Endothelial cell of umbilical vein (primary cell): Measurements from ENCODE around the gene USP28. TPM values are rescaled to one million over a fixed set of nuclear protein-coding genes. Genes with fewer than 3 reads are reported as not detected.

ENCODE experiments used
- BruUV-seq: library from RNA; stranded (reverse); fragments of 400-500 nt; replicated peaks from 2 replicates; lab custom pipeline; 2021; lab: Mats Ljungman, UMichigan
- CTCF ChIA-PET: fragments of 300-600, 350-600 bp; sonication (Branson Sonifier 250); formaldehyde crosslinking; loops from one replicate; lab custom pipeline; 2021; ENCODE audit warnings: antibody characterized with exemption, inconsistent platforms; lab: Charles Lee
- POLR2A ChIA-PET: fragments of 300-600, 350-600 bp; sonication (Branson Sonifier 250); formaldehyde crosslinking; loops from one replicate; lab custom pipeline; 2021; ENCODE audit warnings: antibody characterized with exemption, inconsistent platforms; lab: Charles Lee
- DNase-seq: peaks from one replicate; pipeline ENCODE4 v3.0.0-alpha.2; 2011; ENCODE audit warnings: low read depth, low spot score
- FAIRE-seq: peaks from 2 replicates; lab custom pipeline; 2011; peaks lifted over from hg19 to GRCh38; lab: Jason Lieb, UNC
- H2AFZ ChIP-seq: 2 replicates; pipeline ENCODE4 v1.6.0; 2012; ENCODE audit warnings: low read depth, low read length, control low read depth, inconsistent platforms
- H3K27ac ChIP-seq: 2 replicates; pipeline ENCODE4 v1.5.1; 2011; ENCODE audit warnings: low read depth, mild to moderate bottlenecking, control low read depth, low read length, moderate library complexity; ENCODE audit not compliant: insufficient read depth
- H3K27me3 ChIP-seq, 2 experiments: 2 replicates each; pipeline versions ENCODE4 v1.6.0 to v1.6.1; 2011; ENCODE audit warnings: low read length in 2 of 2, mixed read lengths in 1 of 2; ENCODE audit not compliant: control insufficient read depth in 2 of 2, insufficient read depth in 2 of 2
- H3K36me3 ChIP-seq, 2 experiments: 2 replicates in 1 of 2; 3 replicates in 1 of 2; pipeline ENCODE4 v1.5.1; 2011; ENCODE audit warnings: low read length in 2 of 2, mild to moderate bottlenecking in 1 of 2, moderate library complexity in 1 of 2; ENCODE audit not compliant: control insufficient read depth in 2 of 2, insufficient read depth in 2 of 2; ENCODE audit errors: extremely low read depth in 1 of 2
- H3K4me1 ChIP-seq: 3 replicates; pipeline ENCODE4 v1.5.1; 2011; ENCODE audit warnings: mild to moderate bottlenecking, low read length; ENCODE audit not compliant: control insufficient read depth, insufficient read depth; ENCODE audit errors: extremely low read depth
- H3K4me2 ChIP-seq: 2 replicates; pipeline ENCODE4 v1.6.1; 2011; ENCODE audit warnings: low read length, control low read depth, mixed read lengths; ENCODE audit not compliant: insufficient read depth
- H3K4me3 ChIP-seq, 3 experiments: fragments of 200-600 bp in 1 of 3; sonication (generic), shearing (Covaris generic) in 1 of 3; replicated peaks in 1 of 3; 2 replicates each; pipeline ENCODE4 v1.5.1; 2011 to 2016; ENCODE audit warnings: control low read depth in 3 of 3, low read length in 3 of 3, mild to moderate bottlenecking in 2 of 3, inconsistent platforms in 1 of 3, low read depth in 1 of 3, moderate library complexity in 1 of 3; ENCODE audit not compliant: insufficient read depth in 1 of 3
- H3K79me2 ChIP-seq: 2 replicates; pipeline ENCODE4 v1.6.0; 2012; ENCODE audit warnings: low read length, inconsistent platforms; ENCODE audit not compliant: control insufficient read depth, insufficient read depth
- H3K9ac ChIP-seq: replicated peaks from 2 replicates; pipeline ENCODE3; 2011; ENCODE audit warnings: low read length, control low read depth; ENCODE audit not compliant: insufficient read depth; ENCODE audit errors: extremely low read depth
- H3K9me1 ChIP-seq: replicated peaks from 3 replicates; pipeline ENCODE4 v1.6.0; 2011; ENCODE audit warnings: mild to moderate bottlenecking, low read length; ENCODE audit not compliant: control insufficient read depth, insufficient read depth; ENCODE audit errors: extremely low read depth
- H3K9me3 ChIP-seq: replicated peaks from 2 replicates; pipeline ENCODE4 v1.5.1; 2012; ENCODE audit warnings: low read length, inconsistent platforms; ENCODE audit not compliant: control insufficient read depth, insufficient read depth
- H4K20me1 ChIP-seq: replicated peaks from 2 replicates; pipeline ENCODE3; 2011; ENCODE audit warnings: mild to moderate bottlenecking, low read length; ENCODE audit not compliant: control insufficient read depth, insufficient read depth; ENCODE audit errors: extremely low read depth
- CTCF ChIP-seq, 2 donors: IDR thresholded peaks; 1 replicate in 1 of 2; 2 replicates in 1 of 2; pipeline ENCODE4 v1.5.1; 2011; ENCODE audit warnings: low read length in 2 of 2, mild to moderate bottlenecking in 2 of 2, moderate library complexity in 2 of 2, control low read depth in 1 of 2, inconsistent platforms in 1 of 2, low read depth in 1 of 2; ENCODE audit not compliant: insufficient read depth in 1 of 2; ENCODE audit errors: extremely low read depth in 1 of 2
- EZH2 ChIP-seq: IDR thresholded peaks from 2 replicates; pipeline ENCODE4 v1.6.1; 2012; ENCODE audit warnings: borderline replicate concordance, low read depth, mild to moderate bottlenecking, moderate library complexity, low read length, inconsistent platforms; ENCODE audit not compliant: severe bottlenecking
- FOS ChIP-seq: IDR thresholded peaks from 2 replicates; pipeline ENCODE4 v1.6.1; 2011; ENCODE audit warnings: mild to moderate bottlenecking, low read length, moderate library complexity, borderline replicate concordance; ENCODE audit not compliant: insufficient read depth
- GATA2 ChIP-seq: IDR thresholded peaks from 2 replicates; pipeline ENCODE4 v1.7.0; 2011; ENCODE audit warnings: low read depth, mild to moderate bottlenecking, moderate library complexity, mixed read lengths, low read length; ENCODE audit not compliant: insufficient read length, insufficient read depth
- JUN ChIP-seq: IDR thresholded peaks from 2 replicates; pipeline ENCODE4 v1.6.1; 2011; ENCODE audit warnings: borderline replicate concordance, low read depth; ENCODE audit not compliant: insufficient read length, insufficient read depth
- MAX ChIP-seq: IDR thresholded peaks from 2 replicates; pipeline ENCODE4 v1.6.1; 2011; ENCODE audit not compliant: insufficient read depth, insufficient read length
- MYC ChIP-seq: IDR thresholded peaks from one replicate; pipeline ENCODE4 v1.6.1; 2011; ENCODE audit warnings: mild to moderate bottlenecking, low read depth, low read length
- POLR2A ChIP-seq: IDR thresholded peaks from 2 replicates; pipeline ENCODE4 v1.6.1; 2012; ENCODE audit warnings: low read depth, mild to moderate bottlenecking, control low read depth, low read length
- POLR2AphosphoS5 ChIP-seq: IDR thresholded peaks from 2 replicates; pipeline ENCODE4 v1.6.1; 2012; ENCODE audit warnings: low read depth, mild to moderate bottlenecking, control low read depth, low read length, moderate library complexity; ENCODE audit not compliant: insufficient read depth
- dilution Hi-C: fragments of 300-500 bp; cut with MboI; formaldehyde crosslinking; loops from one replicate; pipeline ENCODE4 v1.15.0; 2019; ENCODE audit warnings: low sequenced_read_pairs; ENCODE audit not compliant: extremely low pct_ligation_motif_present
- intact Hi-C: fragments of 100-400 bp; cut with micrococcal nuclease; formaldehyde crosslinking; loops from one replicate; pipeline ENCODE4 v1.10.0; 2022
- polyA plus RNA-seq, 4 experiments: library from polyadenylated mRNA; depleted of rRNA in 3 of 4; stranded (reverse) in 3 of 4; unstranded in 1 of 4; fragments of >200 nt; gene quantifications; 2 replicates each; pipeline versions ENCODE4 v1.2.1 to v1.2.3, GENCODE V29; 2011 to 2012; ENCODE audit warnings: missing spikeins in 1 of 4
- total RNA-seq: library from RNA; stranded (reverse); gene quantifications from 2 replicates; pipeline ENCODE4 v1.2.3, GENCODE V29; 2021

The USP28 gene
- total and polyA plus RNA-seq, 2 donors (not counting 3 experiments of a cell fraction or from before 2014, with no cell fraction given), result 19.2 to 29.6 TPM

DNA sequence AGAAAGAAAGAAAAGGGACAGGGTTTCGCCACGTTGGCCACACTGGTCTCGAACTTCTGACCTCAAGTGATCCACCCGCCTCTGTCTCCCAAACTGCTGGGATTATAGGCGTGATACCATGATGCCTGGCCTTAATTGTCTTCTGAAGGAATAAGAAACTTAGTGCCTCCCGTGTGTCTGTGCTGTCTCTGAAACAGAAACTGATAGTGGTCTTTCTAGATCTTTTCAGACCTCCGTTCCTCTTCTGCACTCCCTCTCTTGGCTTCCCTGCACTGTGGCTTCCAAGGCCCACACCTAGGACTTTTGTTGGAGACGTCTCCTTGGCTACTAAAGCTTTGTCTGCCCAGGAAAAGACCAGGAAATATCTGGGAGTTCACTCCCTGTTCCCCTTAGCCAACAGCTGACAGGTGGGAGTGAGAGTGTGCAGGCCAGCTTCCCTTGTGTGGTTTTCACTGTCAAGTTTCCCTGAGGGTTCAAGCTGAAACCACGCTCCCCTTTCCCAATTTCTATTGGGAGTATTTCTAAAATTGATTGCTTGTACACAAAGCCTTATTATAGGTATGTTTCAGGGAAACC, 19.1 kb upstream of the USP28 start:
- no peaks in the 10 kb centered on the region for H3K79me2 ChIP-seq
- H2AFZ ChIP-seq, result no peak overlapping the region
- no peak overlapping the region for H3K27ac ChIP-seq
- no peak overlapping the region for H3K4me3 ChIP-seq
- no peak for TF ChIP-seq CTCF (IDR thresholded peaks at IDR 0.05; ENCODE audit: extremely low read depth in 1 of 2, insufficient read depth in 1 of 2, low read depth in 1 of 2, low read length in 2 of 2)
- TF ChIP-seq GATA2, result no peak
- TF ChIP-seq POLR2A, result no peak
- TF ChIP-seq EZH2, result no peak
- no peak for TF ChIP-seq JUN
- no peak for TF ChIP-seq POLR2AphosphoS5
- no peak for TF ChIP-seq FOS
- no peak for TF ChIP-seq MAX
- no peak for TF ChIP-seq MYC
- H3K9me1 ChIP-seq, result no peaks in the 10 kb centered on the region
- ChIA-PET CTCF (interaction anchor here (2.2 to 7.2 kb wide), 4 partner anchors 12 to 368 kb away, joined by 13 to 425 read pairs (median 33); partner anchors contain the start of gene HTR3B), POLR2A (no interaction called here)
- no peak overlapping the region for H3K9ac ChIP-seq
- no peaks in the 10 kb centered on the region for H3K4me1 ChIP-seq
- no peak for DNase-seq
- intact Hi-C loops, result no loop called here
- H3K4me2 ChIP-seq, result no peak overlapping the region
- H4K20me1 ChIP-seq, result no peaks in the 10 kb centered on the region
- no peaks in the 10 kb centered on the region for H3K9me3 ChIP-seq
- no TSS peak for BruUV-seq
- H3K27me3 ChIP-seq, result peaks cover 2 to 3% of the 10 kb centered on the region in 2 experiments
- no peak for FAIRE-seq
- no peaks in the 10 kb centered on the region for H3K36me3 ChIP-seq
- dilution Hi-C loops, result no loop called here
